HG02884 (cell line): ENCODE measurements around the gene SIGLEC7.
A peak's percentile ranks its signal among the peaks of the same experiment; 100 is the strongest.

Source experiments
- ATAC-seq: cut with Tn5 transposase; IDR thresholded peaks from one replicate; pipeline ENCODE4 v1.9.1; 2021; ENCODE audit warnings: mild to moderate bottlenecking, moderate library complexity; ENCODE audit not compliant: unreplicated experiment

Gene SIGLEC7

DNA sequence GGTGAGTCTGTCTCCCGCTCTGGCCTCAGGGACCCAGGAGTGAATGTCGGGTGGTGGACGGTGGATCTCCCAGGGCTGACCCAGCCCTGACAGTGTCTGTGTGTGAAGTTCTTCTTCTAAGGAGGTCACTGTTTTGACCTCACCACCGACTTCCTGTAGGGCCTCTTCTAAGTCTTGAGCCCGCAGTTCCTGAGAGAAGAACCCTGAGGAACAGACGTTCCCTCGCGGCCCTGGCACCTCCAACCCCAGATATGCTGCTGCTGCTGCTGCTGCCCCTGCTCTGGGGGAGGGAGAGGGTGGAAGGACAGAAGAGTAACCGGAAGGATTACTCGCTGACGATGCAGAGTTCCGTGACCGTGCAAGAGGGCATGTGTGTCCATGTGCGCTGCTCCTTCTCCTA lies at the start of gene SIGLEC7:
TSS of gene SIGLEC7 (plus strand) at position 183 of the 400 bp plus-strand sequence. CDS start at position 252, 69 bp downstream.
- ATAC-seq = no peak

DNA sequence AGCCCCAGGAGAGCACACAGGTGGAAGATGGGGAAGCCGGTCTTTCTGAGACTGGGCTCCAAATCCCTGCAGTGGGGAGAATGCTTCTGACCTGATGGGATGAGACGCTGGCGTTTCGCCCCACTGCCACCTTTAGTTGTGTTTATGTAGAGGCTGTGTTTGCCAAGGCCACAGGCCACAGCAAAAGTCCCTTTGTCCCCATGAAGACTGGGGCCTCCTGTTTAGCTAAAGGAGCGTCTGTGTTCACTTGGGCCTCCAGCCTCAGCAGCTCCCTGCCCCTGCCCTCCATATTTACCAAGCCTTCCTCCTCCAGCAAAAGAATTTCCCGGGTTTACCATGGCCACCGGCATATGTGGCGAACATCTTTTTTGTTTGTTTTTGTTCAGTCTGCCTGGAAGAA lies 49.0 kb upstream of the SIGLEC7 start:
- no peak for ATAC-seq

DNA sequence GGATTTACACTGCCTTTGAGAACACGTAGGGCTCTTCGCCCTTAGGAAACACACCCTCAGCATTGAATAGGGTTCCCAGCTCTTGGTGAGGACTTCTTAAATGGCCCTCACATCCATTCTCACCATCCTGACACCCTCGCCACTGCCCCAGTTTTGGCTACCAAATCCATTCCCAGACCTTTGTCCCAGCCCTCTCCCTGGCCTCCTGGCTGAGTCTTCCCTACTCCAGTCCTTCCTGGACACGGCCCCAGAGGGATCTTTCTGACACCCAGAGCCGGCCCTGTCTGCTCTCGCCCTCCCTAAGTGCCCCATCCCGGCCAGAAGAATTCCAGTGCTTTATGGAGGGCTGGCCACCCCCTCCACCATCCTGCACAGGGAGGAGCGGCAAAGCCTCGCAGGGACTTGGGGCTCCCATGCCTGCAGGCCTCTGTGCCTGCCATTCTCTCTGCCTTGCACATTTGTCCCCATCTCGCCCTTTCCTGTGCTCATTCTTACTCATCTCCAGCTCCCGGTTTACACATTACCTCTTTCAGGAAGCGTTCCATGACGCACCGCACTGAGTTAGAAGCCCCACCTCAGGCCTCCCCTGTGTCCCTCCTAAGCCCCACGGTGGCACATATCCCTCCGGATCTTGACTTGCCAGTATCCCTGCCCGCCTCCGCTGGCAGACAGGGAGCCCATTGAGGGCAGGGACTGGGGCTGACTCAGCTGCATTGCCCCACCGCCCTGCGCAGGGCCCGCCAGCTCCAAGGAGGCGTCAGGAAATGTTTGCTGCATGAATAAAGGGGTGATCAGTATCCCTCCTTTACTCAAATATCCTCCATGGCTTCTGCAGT lies 48.4 kb upstream of the SIGLEC7 start:
- no peak for ATAC-seq

DNA sequence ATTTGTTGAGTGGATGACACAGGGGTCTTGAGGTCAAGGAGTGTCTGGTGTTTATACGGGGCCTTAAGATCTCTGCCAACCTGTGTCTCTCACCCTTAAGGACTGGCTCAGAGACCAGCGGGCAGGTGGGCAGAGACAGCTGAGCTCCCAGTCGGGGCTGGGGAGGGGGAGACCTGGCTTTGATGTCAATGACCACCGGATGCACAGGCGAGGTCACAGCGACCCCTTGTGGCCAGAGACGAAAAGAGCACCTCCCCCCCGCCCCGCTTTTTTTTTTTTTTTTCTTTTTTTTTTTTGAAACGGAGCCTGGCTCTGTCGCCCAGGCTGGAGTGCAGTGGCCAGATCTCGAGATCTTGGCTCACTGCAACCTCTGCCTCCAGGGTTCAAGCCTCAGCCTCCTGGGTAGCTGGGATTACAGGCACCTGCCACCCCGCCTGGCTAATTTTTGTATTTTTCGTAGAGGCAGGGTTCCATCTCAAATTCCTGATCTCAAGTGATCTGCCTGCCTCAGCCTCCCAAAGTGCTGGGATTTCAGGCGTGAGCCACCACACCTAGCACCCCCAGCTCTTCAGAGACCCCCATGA lies 47.3 kb upstream of the SIGLEC7 start:
- ATAC-seq = no peak

DNA sequence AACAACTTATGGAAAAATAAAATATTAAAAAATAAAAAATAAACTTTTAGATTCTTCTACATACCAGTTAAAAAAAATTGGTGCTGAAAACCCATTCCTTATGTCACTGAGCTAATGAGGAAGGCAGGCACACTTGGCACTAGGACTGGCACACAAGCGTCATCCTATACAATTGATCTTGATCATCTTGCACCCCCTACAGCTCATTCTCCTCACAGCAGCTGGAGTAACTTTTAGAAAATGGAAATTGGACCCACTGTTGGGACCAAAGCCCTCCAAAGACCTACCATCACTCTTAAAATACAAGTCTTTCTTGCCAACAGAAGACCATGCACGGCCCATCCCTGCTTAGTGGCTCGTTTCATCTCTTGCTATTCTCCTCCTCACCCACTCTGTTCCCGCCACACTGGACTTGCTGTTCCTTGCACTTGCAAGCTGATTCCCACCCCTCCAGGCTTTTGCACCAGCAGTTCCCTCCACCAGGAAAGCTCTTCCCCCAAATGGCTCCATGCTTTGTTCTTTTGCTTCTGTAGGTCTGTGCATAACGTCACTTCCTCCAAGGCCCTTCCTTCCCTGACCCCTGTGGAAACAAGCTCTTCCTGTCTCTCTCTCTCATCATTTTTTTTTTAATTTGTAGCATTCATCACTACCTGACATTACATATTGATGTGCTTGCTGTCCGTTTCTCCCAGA lies 45.5 kb upstream of the SIGLEC7 start:
- ATAC-seq = no peak

DNA sequence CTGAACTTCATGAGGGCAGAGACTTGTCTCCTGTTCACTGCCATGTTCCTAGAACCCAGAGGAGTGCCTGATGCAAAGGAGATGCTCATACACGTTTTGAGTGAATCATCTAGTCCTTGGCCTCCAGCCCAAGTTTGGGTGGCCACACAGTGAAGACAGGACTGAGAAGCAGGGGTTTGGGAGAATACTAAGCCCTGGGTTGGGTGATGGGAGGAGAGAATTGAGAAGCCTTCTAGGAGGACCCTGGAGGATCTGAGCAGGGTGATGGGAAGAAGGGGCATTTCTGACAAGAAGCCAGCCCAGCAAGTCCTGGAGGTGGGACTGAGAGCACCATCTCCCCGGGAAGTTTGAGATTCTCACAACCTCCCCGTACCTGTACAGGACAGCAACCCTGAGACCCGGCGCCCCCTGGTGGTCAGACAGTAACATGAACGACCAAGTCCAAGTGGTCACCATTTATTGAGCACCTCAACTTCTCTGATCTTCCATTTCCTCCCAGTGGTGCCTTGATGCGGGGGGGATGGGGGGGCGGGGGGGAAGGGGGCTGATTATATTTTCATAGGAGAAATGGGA lies 44.8 kb upstream of the SIGLEC7 start:
- ATAC-seq = no peak

DNA sequence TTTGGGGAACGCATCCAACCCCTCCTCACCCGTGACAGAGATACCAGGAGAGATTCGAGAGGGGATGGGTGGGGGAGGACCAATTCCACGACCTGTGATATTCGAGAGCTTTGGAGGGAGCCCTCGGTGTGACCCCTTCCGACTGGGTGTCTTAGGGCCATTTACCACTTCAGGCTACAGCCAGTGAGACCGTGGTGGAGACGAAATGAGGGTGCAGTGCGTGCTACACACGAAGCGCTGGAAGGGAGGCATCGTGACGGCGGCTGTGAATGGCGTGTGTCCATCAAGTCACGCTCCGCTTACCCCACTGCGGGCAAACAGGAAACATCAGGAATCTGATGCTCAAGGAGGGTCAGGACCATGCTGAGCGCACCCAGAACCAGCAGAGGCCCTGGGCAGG lies 44.3 kb upstream of the SIGLEC7 start:
- ATAC-seq = no peak

DNA sequence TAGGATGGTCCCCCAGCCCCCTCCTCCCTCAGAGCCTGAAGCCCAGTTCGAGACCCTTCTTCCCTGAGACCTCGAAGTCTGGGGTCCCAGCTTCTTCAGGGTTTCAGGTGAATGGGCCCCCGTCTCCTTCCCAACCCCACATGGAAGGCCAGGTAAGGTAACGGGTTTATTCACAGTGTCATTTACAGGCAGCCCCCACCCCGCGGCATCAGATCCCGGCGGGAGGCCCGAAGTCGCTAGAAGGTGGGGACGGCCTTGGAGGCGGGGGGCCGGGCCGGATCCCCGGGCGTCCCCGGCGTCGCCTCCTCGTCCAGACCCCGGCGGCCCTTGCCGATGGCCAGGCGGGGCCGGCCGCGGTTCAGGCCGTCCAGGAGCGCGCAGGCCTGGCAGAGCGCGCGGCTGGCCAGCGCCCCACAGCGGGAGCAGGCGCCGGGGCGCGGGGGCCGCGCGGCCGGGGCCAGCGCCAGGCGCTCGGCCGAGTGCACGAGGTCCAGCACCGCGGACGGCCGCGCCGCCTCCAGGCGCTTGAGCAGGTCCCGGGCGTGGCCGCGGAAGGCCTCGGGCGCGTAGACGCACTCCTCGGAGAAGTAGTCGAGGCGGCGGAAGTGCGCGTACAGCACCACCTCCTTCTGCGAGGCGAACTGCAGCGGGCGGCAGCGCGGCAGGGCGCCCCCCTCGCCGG lies 43.6 kb upstream of the SIGLEC7 start:
- ATAC-seq = no peak

DNA sequence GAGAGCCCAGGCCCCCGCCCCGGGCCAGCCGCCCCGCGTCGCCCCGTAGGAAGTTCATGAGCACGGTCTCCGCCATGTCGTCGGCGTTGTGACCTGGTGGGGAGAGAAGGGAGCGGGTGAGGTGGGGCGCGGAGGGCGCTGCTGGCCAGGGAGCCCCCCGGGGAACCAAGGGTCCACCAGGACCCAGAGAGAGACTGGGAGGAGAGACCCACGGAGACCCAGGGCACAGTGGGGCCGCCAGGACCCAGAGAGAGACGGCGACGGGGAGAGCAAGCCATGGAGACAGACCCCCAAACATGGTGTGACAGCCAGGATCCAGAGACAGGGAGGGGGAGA lies 43.1 kb upstream of the SIGLEC7 start:
- ATAC-seq = no peak

DNA sequence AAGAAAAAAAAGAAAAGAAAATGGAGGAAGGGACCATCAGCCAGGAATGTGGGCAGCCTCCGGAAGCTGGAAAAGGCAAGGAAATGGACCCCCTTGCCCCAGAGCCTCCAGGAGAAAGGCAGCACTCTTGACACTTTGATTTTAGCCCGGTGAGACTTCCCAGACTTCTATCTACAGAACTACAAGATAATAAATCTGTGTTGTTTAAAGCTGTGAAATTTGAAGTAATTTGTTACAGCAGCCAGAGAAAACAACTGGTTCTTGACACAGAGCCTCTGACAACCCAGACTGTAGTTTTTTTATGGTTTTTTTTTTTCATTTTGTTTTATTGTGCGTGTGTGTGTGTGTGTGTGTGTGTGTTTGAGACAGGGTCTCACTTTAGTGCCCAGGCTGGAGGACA lies 41.5 kb upstream of the SIGLEC7 start:
- ATAC-seq = no peak

DNA sequence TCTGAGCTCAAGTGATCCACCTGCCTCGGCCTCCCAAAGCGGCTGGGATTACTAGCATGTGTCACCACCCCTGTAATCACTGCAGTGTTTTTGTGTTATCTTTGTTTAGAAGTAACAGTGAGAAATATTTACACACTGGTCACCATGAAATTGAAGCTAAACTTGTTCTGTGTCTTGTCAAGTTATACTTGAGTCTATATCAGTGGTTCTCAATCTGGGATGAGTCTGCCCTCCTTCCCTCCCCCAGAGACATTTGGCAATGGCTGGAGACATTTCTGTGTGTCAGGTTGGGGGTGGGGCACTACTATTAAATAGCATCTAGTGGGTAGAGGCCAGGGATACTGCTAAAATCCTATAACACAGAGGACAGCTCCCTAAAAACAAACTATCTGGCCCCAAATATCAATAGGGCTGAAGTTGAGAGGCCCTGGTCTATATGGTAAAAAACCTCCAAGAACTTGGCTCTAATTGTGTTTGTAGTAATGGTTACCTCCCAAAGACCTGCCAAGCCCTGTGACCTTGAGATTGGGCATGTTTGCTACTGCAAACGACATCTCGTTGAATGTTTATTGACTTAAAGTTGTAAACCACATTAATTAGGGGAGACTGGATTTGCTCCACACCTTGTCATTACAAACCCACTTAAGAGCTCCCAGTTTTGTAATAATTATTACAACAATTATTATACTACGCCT lies 40.8 kb upstream of the SIGLEC7 start:
- ATAC-seq = no peak

DNA sequence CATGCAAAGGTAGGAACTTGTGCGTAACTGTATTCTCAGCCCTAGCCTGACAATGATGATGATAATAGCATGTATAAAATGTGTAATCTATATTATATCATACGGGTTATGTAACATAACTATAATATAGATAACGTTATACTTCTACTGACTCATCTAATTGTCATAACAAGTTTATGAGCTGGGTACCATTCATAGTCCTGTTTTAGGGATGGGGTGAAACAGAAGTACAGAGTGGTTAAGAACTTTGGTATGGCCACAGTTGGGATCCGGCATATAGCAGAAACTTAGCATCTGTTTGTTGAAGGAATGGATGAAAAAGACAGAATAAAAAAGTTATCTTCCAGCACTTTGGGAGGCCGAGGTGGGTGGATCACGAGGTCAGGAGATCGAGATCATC lies 39.1 kb upstream of the SIGLEC7 start:
- no peak for ATAC-seq

DNA sequence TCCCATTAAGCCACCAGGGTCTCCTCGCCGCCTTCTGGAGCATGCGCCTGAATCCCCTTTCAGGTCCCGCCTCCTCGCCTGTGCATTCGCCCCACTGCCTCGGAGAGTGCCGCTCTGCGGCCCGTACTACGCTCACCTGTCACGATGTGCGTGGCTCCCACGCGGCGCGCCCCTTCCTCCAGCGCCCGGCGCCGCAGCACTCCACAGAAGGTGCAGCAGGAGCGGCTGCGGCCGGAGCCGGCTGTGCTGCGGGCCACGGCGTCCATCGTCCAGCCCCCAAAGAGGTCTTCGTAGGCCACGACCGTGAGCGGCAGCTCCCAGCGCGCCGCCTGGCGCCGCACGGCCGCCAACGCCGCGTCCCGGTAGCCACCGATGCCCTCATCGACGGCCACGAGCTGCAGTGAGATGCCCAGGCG lies 38.2 kb upstream of the SIGLEC7 start:
- ATAC-seq = no peak

DNA sequence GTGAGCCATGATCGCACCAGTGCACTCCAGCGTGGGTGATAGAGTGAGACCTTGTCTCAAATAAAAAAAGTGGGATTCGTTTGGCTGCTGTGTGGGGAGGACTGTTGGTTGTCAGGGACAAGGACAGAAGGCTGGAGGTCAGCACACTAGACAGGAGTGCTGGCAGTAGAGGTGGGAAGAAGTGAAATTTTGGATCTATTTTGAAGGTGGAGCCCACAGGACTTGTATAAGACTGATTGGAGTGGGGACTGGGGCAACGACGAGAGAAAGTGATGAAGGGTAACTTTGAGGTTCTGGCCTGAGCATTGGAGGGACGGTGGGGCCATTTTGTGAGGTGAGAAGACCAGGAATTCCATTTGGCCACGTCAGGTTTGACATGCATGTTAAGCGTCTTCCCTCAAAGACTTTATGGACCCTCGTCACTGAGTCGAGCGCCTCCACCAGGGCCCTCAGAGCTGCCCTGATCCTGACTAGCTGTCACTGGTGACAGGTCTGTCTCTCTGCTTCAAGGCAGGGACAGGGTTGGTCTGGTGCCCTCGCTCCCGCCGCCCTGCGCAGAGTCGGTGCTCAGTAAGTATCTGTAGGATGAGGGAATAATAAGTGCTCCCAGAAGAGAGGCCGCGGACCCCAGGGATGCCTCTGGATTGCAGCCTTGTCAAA lies 34.6 kb upstream of the SIGLEC7 start:
- ATAC-seq = no peak

DNA sequence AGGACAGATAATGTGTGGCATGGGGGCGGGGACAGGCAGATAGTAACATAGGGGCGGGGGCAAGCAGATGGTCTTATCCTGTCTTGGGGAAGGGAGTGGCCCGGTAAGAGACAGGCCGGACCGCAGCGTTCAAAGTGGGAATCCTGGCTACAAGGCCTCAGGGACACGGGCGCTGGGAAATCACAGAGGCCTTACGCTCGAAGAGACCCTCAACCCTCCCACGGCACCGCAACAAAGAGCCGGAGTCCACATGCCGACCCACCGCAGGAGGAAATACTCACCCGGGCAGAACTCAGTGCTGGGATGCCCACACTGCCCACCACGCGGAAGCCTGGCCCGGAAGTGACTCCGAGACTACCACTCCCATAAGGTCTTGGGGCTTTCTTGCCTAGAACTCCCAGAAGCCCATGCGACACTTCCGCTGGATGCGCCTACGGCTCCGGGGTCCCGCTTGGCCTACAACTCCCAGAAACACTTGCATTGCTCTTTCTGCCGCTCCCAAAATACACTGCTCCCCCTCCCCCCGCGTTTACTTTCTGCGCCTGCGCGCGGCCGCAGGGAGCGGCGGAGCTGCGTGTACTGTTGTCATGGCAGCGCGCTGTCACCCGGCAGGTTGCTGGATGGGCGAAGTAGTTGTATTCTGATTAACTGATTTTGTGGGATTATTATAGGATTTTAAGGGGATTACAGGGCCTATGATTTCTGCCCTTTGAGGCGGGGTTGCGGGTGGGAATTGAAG lies 33.9 kb upstream of the SIGLEC7 start, which contains the start of gene CTU1:
TSS of gene CTU1 (minus strand) at position 344 of the 739 bp plus-strand sequence. CDS start 3,840 bp downstream, outside the sequence.
- peak; percentile 95 for ATAC-seq

DNA sequence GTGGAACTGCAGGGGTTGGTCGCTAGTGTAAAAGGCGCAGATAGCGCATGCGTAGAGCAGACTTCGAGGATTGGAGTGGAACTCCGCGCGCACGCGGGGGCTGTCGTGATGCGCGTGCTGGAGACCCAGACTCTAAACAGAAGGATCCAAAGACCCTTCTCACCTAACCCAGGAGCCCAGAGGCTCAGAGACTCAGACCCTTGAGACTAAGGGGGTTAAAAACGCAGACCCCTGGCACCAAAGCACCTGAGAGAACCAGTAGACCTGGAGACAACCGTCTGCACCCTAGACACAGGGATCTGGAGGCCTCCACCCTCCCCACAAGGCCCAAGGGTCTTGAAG lies 33.3 kb upstream of the SIGLEC7 start:
- peak; percentile 10 for ATAC-seq

DNA sequence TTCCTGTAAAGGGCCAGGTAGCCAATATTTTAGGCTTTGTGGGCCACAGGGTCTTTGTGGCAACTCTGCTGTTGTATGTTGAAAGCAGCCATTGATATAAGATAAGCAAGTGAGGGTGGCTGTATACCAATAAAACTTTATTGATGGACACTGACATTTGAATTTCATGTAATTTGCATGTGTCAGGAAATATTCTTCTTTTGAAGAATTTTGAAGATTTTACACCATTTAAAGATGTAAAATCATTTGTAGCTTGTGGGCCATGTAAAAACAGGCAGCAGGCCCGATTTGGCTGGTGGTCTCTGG lies 31.5 kb upstream of the SIGLEC7 start:
- ATAC-seq = no peak

DNA sequence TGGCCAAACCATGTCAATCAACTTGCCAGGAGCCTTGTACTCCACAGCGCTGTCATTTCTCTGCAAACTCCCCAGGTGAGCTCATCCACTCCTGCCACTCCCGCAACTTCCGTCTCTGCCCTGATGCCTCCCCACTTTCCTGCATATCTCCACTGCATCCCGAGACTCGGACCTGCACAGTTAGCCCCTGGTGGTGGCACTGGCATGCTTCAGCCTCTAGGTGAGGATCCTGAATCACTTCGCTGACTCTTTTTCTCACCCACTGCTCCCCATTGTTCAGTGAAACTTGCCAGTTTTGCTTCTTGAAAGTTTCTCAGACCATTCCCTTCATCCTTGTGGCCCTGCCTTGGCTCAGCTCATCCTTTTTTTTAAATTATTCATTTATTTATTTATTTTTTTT lies 30.5 kb upstream of the SIGLEC7 start:
- no peak for ATAC-seq

DNA sequence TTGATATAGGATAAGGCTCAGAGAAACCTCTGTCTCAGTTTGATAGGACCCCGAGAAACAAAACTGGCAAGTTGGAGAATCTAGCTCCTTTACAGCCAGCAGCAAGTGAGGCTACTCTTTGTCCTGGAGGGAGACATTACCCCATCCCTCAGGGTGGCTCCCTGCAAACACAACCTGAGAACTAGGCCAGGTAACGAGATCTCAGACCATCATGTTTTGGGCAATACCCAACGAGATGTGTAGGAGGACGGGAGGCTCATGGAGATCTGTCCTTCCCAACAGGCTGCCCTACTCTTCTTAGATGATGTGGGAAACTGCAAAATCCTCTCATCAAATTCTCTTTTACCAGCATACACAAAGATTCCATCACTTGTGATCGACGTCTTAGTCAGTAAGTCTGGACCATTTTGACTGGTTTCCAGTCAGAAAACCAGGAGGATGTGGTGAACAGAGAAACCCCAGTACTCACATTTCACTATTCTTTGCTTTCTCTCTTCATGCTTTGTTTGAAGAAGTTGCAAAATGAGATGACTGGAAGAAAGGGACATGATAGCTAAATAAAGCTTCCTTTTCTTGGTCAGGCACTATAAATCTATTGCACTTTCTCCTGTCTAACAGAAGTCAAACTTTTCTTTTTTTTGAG lies 27.9 kb upstream of the SIGLEC7 start:
- no peak for ATAC-seq
